COLO829 (cell line): Measurements from ENCODE around the gene SLF1.

Experiments
- DNase-seq: peaks from one replicate; pipeline ENCODE4 v3.0.0; 2012; ENCODE audit warnings: low spot score

The SLF1 gene

GRCh38 chr5:94711785-94712184 lies 93.3 kb downstream of the SLF1 start:
- DNase-seq, result no peak

- DNase-seq, result no peak
Measured at GRCh38 chr5:94715768-94716167, 97.3 kb downstream of the SLF1 start.

GRCh38 chr5:94725142-94725541 lies 106.7 kb downstream of the SLF1 start:
- DNase-seq, result no peak

GRCh38 chr5:94731471-94731870 lies 113.0 kb downstream of the SLF1 start:
- DNase-seq, result no peak

- no peak for DNase-seq
Measured at GRCh38 chr5:94736498-94736897, 118.0 kb downstream of the SLF1 start.

- DNase-seq, result no peak
Measured at GRCh38 chr5:94740286-94740685, 121.8 kb downstream of the SLF1 start.

GRCh38 chr5:94742852-94743251 lies 124.4 kb downstream of the SLF1 start:
- DNase-seq, result no peak

GRCh38 chr5:94744906-94745305 lies 126.4 kb downstream of the SLF1 start:
- no peak for DNase-seq

- peak; percentile 45 for DNase-seq
Measured at GRCh38 chr5:94745786-94746730, 127.6 kb downstream of the SLF1 start.

GRCh38 chr5:94746731-94747124 lies 128.3 kb downstream of the SLF1 start:
- DNase-seq, result peak; percentile 6
